ENCODE results near the gene RDM1. TPM values are rescaled to one million over a fixed set of nuclear protein-coding genes. Genes with fewer than 3 reads are reported as not detected.

Gene RDM1
- total RNA-seq, 1 donor from 2014 or later, result not detected

DNA sequence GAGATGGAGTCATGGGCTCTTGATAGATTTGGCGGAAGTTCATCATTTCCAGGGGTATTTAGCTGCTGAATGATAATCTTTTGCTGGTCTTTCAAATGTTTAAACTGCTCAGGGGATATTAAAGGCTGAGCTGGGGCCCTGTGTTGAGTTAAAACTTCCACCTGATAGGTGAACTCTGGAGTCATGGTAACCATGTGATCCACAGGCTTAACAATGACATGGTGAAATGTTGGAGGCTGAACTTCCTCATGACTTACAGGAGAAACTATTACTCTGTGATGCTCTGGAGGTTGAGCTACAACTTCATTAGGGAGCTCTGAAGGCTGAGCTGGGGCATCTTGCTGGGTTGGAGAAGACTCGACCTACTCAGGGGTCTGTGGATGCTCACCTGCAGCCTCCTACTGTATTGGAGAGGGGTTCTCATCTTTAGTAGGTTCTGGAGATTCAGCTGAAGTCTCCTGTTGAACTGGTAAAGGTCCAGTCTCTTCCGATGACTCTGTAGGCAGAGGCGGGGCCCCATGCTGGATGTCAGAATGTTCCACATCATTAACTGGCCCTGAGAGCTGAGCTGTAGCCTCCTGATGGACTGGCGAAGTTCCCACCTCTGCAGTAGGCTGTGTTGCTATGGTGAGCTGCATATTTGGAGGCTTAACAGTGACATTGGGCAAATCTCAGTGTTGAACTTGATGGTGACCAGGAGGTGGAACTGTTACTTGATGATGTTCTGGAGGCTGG is 24.2 kb downstream of the RDM1 start:
- DNase-seq, result no peak
- TF ChIP-seq, protein P1, sequence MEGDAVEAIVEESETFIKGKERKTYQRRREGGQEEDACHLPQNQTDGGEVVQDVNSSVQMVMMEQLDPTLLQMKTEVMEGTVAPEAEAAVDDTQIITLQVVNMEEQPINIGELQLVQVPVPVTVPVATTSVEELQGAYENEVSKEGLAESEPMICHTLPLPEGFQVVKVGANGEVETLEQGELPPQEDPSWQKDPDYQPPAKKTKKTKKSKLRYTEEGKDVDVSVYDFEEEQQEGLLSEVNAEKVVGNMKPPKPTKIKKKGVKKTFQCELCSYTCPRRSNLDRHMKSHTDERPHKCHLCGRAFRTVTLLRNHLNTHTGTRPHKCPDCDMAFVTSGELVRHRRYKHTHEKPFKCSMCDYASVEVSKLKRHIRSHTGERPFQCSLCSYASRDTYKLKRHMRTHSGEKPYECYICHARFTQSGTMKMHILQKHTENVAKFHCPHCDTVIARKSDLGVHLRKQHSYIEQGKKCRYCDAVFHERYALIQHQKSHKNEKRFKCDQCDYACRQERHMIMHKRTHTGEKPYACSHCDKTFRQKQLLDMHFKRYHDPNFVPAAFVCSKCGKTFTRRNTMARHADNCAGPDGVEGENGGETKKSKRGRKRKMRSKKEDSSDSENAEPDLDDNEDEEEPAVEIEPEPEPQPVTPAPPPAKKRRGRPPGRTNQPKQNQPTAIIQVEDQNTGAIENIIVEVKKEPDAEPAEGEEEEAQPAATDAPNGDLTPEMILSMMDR (IDR thresholded peaks at IDR 0.05; ENCODE audit: borderline replicate concordance), result no peak
- no peaks in the 10 kb centered on the region for H3K9me3 ChIP-seq (replicated peaks)
- no peaks in the 10 kb centered on the region for H3K36me3 ChIP-seq
- intact Hi-C loops (cut with micrococcal nuclease), result no loop called here
- no peaks in the 10 kb centered on the region for H3K4me1 ChIP-seq
- H3K27ac ChIP-seq (replicated peaks), result no peak overlapping the region
- peaks cover 36% of the 10 kb centered on the region for H3K27me3 ChIP-seq (ENCODE audit: low read depth)
- no peak overlapping the region for H3K4me3 ChIP-seq

DNA sequence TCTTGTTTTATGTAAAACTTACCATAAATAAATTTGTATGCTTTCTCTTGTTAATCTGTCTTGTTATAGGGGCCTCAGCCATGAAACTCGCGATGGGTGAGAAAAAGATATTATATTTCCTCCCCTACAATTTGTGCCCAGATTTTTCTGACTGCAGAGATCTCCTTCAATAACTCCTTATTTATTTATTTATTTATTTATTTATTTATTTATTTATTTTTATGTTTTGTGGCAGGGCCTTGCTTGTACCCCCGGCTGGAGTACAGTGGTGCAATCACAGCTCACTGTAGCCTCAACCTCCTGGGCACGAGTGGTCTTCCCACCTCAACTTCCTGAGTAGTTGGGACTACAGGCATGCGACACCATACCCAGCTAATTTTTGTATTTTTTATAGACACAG is 27.1 kb downstream of the RDM1 start:
- Histone ChIP-seq H3K36me3 (no peaks in the 10 kb centered on the region), H3K9me3 (replicated peaks) (no peaks in the 10 kb centered on the region), H3K27ac (replicated peaks) (no peak overlapping the region), H3K4me1 (no peaks in the 10 kb centered on the region), H3K4me3 (no peak overlapping the region), H3K27me3 (ENCODE audit: low read depth) (peaks cover 42% of the 10 kb centered on the region)
- DNase-seq, result no peak
- TF ChIP-seq, protein P1 (IDR thresholded peaks at IDR 0.05; ENCODE audit: borderline replicate concordance), result no peak
- intact Hi-C loops (cut with micrococcal nuclease), result no loop called here

DNA sequence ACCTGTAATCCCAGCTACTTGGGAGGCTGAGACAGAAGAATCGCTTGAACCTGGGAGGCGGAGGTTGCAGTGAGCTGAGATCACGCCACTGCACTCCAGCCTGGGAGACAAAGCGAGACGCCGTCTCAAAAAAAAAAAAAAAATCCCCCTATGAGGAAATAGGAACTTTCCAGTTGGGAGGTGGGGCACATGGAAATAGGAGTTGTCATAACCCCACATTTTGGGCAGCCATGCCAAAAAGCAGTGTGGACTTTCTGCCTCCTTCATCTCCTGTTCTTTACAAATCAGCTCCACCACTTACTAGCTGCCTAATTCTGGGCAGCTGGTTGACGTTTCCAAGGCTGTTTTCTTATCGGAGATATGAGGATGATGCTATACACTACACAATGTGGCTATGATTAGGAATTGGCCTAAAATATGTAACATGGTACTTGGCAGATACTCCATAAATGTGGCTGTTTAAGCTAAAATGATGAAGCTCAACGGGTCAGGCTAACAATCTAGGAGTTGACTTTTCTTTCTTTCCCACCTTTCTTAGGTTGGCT is 28.9 kb downstream of the RDM1 start:
- no peak overlapping the region for H3K4me3 ChIP-seq
- H3K27ac ChIP-seq (replicated peaks), result no peak overlapping the region
- H3K4me1 ChIP-seq, result no peaks in the 10 kb centered on the region
- DNase-seq, result no peak
- H3K36me3 ChIP-seq, result no peaks in the 10 kb centered on the region
- no peaks in the 10 kb centered on the region for H3K9me3 ChIP-seq (replicated peaks)
- intact Hi-C loops (cut with micrococcal nuclease), result no loop called here
- H3K27me3 ChIP-seq (ENCODE audit: low read depth), result peaks cover 42% of the 10 kb centered on the region
- TF ChIP-seq, protein P1 (IDR thresholded peaks at IDR 0.05; ENCODE audit: borderline replicate concordance), result no peak

DNA sequence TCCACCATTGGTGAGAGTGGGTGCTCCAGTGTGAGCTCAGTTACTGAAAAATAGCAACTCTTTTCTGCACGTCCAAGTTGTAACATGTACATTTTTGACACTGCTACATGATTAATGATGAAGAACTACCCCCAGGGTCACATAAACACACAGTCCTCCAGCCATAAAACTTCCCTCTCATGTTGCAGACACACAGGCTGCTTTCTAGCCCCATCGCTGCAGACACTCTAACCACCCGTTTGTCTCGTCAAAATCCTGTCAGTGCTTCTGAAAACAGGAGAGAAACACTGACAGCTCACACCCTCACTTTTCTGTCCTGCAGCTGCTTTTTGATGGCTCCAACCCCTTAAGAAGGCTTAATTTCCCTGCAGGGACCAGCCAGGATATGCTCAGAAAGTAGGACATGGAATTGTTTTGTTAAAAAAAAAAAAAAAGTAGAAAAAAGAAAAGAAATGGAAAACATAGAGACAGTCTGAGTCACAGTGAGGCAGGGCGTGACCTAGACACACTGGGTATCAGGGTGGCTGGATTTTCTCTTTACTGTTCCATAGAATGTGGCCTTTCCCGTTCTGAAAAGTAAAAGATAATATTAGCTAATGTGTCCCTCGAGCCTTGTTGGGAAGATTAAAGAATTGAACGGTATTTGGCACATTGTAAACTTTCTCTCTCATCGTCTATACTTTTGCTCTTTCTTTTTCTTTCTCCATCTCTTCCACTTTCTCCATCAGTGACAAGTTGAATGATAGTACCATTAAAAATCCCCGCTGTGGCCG is 29.7 kb downstream of the RDM1 start:
- Histone ChIP-seq H3K27ac (replicated peaks) (no peak overlapping the region), H3K36me3 (no peaks in the 10 kb centered on the region), H3K4me1 (no peaks in the 10 kb centered on the region), H3K27me3 (ENCODE audit: low read depth) (peaks cover 43% of the 10 kb centered on the region), H3K9me3 (replicated peaks) (no peaks in the 10 kb centered on the region), H3K4me3 (no peak overlapping the region)
- DNase-seq, result no peak
- intact Hi-C loops (cut with micrococcal nuclease), result no loop called here
- TF ChIP-seq, protein P1 (IDR thresholded peaks at IDR 0.05; ENCODE audit: borderline replicate concordance), result no peak

DNA sequence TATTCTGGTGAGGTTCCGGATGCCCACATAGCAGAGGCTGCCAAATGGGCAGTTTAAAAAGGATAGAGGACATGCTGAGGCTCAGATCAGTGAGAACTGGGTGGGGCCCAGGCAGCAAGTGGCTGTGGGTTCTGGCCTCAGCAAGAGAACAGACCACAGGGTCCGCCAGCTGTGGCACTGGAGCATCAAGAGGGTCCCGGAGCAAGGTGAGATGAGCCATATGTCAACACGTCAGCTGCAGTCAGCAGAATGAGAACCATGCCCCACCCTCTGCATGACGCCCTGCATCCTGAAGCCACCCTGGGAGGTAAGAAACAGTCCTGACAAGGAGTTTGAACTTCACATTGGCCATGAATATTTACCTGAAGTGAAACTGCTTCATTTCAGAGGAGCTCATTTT is 30.3 kb downstream of the RDM1 start:
- Histone ChIP-seq H3K36me3 (no peaks in the 10 kb centered on the region), H3K27me3 (ENCODE audit: low read depth) (peaks cover 39% of the 10 kb centered on the region), H3K27ac (replicated peaks) (no peak overlapping the region), H3K9me3 (replicated peaks) (no peaks in the 10 kb centered on the region), H3K4me1 (no peaks in the 10 kb centered on the region), H3K4me3 (no peak overlapping the region)
- intact Hi-C loops (cut with micrococcal nuclease), result no loop called here
- no peak for DNase-seq
- TF ChIP-seq, protein P1 (IDR thresholded peaks at IDR 0.05; ENCODE audit: borderline replicate concordance), result no peak
